A549 (cell line): ENCODE measurements around the gene ATP6V0A4. TPM values are rescaled to one million over a fixed set of nuclear protein-coding genes. Genes with fewer than 3 reads are reported as not detected.
A peak's percentile ranks its signal among the peaks of the same experiment; 100 is the strongest.
"Not testable (repeated sequence)": the region's sequence is repeated elsewhere in the genome, so short reads cannot be mapped to it uniquely, and the experiment has no call there.

Experiments
- ATAC-seq, 2 experiments: fragments of 200-7000 bp in 1 of 2; fragments of >200 bp in 1 of 2; cut with Nextera tagmentation in 1 of 2; cut with Tn5 transposase in 1 of 2; 3 replicates each; pipeline versions ENCODE4 v1.8.0 to v1.9.1; 2018 to 2020; ENCODE audit warnings: mild to moderate bottlenecking in 1 of 2, moderate library complexity in 1 of 2
- CTCF ChIA-PET: fragments of 300-600 bp; sonication (Branson Sonifier 250); formaldehyde crosslinking; extraction: SDS; loops from one replicate; lab custom pipeline; 2021; ENCODE audit warnings: antibody characterized with exemption, inconsistent platforms; lab: Yijun Ruan, JAX
- POLR2A ChIA-PET: fragments of 350-600 bp; formaldehyde crosslinking; extraction: SDS; loops from one replicate; lab custom pipeline; 2021; ENCODE audit warnings: antibody characterized with exemption, inconsistent platforms; lab: Yijun Ruan, JAX
- DNase-seq, 2 experiments: peaks; one replicate each; pipeline versions ENCODE4 v3.0.0 to v3.0.0-alpha.2; 2011 to 2016; ENCODE audit warnings: low read depth in 1 of 2, low spot score in 1 of 2
- FAIRE-seq: peaks from 2 replicates; lab custom pipeline; 2011; peaks lifted over from hg19 to GRCh38; lab: Jason Lieb, UNC
- H3K27ac ChIP-seq, 2 experiments: fragments of >200 bp; sonication (Bioruptor Twin); formaldehyde crosslinking; 3 replicates each; pipeline ENCODE4 v1.5.1; 2016 to 2017
- H3K4me1 ChIP-seq: fragments of >200 bp; sonication (Bioruptor Twin); formaldehyde crosslinking; 3 replicates; pipeline ENCODE4 v1.6.1; 2016
- H3K4me2 ChIP-seq: fragments of >200 bp; sonication (Bioruptor Twin); formaldehyde crosslinking; 3 replicates; pipeline ENCODE4 v1.6.1; 2016
- H3K4me3 ChIP-seq: fragments of >200 bp; sonication (Bioruptor Twin); formaldehyde crosslinking; 3 replicates; pipeline ENCODE4 v1.5.1; 2016
- H3K9me3 ChIP-seq: fragments of >200 bp; sonication (Bioruptor Twin); formaldehyde crosslinking; 3 replicates; pipeline ENCODE4 v1.6.1; 2016
- ATOH8 ChIP-seq: fragments of 250-450 bp; sonication (Bioruptor Pico); IDR thresholded peaks from 2 replicates; pipeline ENCODE4 v1.5.0; 2020; ENCODE audit warnings: low read depth, mild to moderate bottlenecking, moderate library complexity
- CBX2 ChIP-seq: fragments of 200-600 bp; sonication (generic); IDR thresholded peaks from 2 replicates; pipeline ENCODE4 v1.6.1; 2016; ENCODE audit warnings: low read depth, mild to moderate bottlenecking, borderline replicate concordance
- E2F6 ChIP-seq: IDR thresholded peaks from 2 replicates; pipeline ENCODE4 v1.6.1; 2012; ENCODE audit warnings: low read depth, borderline replicate concordance
- EHF ChIP-seq: fragments of 250-450 bp; sonication (Bioruptor Pico); IDR thresholded peaks from 2 replicates; pipeline ENCODE4 v1.5.0; 2020; ENCODE audit warnings: mild to moderate bottlenecking
- EHMT2 ChIP-seq: fragments of 200-600 bp; sonication (generic); IDR thresholded peaks from 2 replicates; pipeline ENCODE4 v1.6.1; 2016; ENCODE audit warnings: antibody characterized with exemption, low read depth, mild to moderate bottlenecking, moderate library complexity
- FOSB ChIP-seq: fragments of 250-450 bp; sonication (Bioruptor Pico); IDR thresholded peaks from 2 replicates; pipeline ENCODE4 v1.5.0; 2020; ENCODE audit warnings: mild to moderate bottlenecking, moderate library complexity
- HDAC2 ChIP-seq: fragments of 200-600 bp; sonication (generic); IDR thresholded peaks from 2 replicates; pipeline ENCODE4 v1.6.1; 2016
- HEYL ChIP-seq: fragments of 250-450 bp; sonication (Bioruptor Pico); IDR thresholded peaks from 2 replicates; pipeline ENCODE4 v1.8.0; 2021; ENCODE audit warnings: mild to moderate bottlenecking, moderate library complexity
- HOXA7 ChIP-seq: fragments of 250-450 bp; sonication (Bioruptor Pico); IDR thresholded peaks from 2 replicates; pipeline ENCODE4 v1.5.0; 2020; ENCODE audit warnings: mild to moderate bottlenecking, moderate library complexity
- JUNB ChIP-seq: fragments of >200 bp; sonication (Bioruptor Twin); formaldehyde crosslinking; IDR thresholded peaks from 2 replicates; pipeline ENCODE4 v1.6.1; 2016
- KDM1A ChIP-seq: fragments of 200-600 bp; sonication (generic); IDR thresholded peaks from 2 replicates; pipeline ENCODE4 v1.6.1; 2016; ENCODE audit warnings: low read depth, mild to moderate bottlenecking
- KDM5A ChIP-seq: fragments of 200-600 bp; sonication (generic); IDR thresholded peaks from 2 replicates; pipeline ENCODE4 v1.6.1; 2016; ENCODE audit warnings: antibody characterized with exemption, mild to moderate bottlenecking
- NFE2L2 ChIP-seq: fragments of 150-350 bp; conservative IDR thresholded peaks from 2 replicates; pipeline ENCODE4 v1.6.1; 2014; ENCODE audit warnings: low read length
- NPAS2 ChIP-seq: fragments of 250-450 bp; sonication (Bioruptor Pico); IDR thresholded peaks from 2 replicates; pipeline ENCODE4 v1.8.0; 2022; ENCODE audit warnings: mild to moderate bottlenecking, moderate library complexity, borderline replicate concordance
- PBX3 ChIP-seq: IDR thresholded peaks from 2 replicates; pipeline ENCODE4 v1.6.1; 2012
- POLR2A ChIP-seq: IDR thresholded peaks from 2 replicates; pipeline ENCODE4 v1.6.1; 2012; ENCODE audit warnings: mild to moderate bottlenecking, low read length
- RARB ChIP-seq: fragments of 250-450 bp; sonication (Bioruptor Pico); IDR thresholded peaks from 2 replicates; pipeline ENCODE4 v1.8.0; 2021; ENCODE audit warnings: mild to moderate bottlenecking, moderate library complexity
- REST ChIP-seq: fragments of 200-600 bp; sonication (generic); IDR thresholded peaks from 2 replicates; pipeline ENCODE4 v1.6.1; 2016; ENCODE audit warnings: antibody characterized with exemption, mild to moderate bottlenecking, moderate library complexity
- RFX5 ChIP-seq: fragments of 450-650 bp; IDR thresholded peaks from 2 replicates; pipeline ENCODE4 v1.7.1; 2014; ENCODE audit warnings: antibody characterized with exemption, mild to moderate bottlenecking, moderate library complexity
- RNF2 ChIP-seq: fragments of 200-600 bp; sonication (generic); IDR thresholded peaks from 2 replicates; pipeline ENCODE4 v1.6.1; 2016; ENCODE audit warnings: low read depth, mild to moderate bottlenecking, antibody characterized with exemption, moderate library complexity, borderline replicate concordance
- TP53 ChIP-seq: fragments of 250-450 bp; sonication (Bioruptor Pico); IDR thresholded peaks from 2 replicates; pipeline ENCODE4 v1.5.0; 2021; ENCODE audit warnings: mild to moderate bottlenecking, moderate library complexity
- ZNF302 ChIP-seq: fragments of 250-450 bp; sonication (Bioruptor Pico); IDR thresholded peaks from 2 replicates; pipeline ENCODE4 v1.9.0; 2021; ENCODE audit warnings: inconsistent platforms, mild to moderate bottlenecking, moderate library complexity
- WGBS: methylation state at CpG from one replicate; pipeline ENCODE4 v1.1.6; 2017; ENCODE audit errors: missing lambda C conversion rate; 5-methylcytosine and 5-hydroxymethylcytosine counted together
- polyA plus RNA-seq, 4 experiments: library from polyadenylated mRNA; depleted of rRNA in 3 of 4; stranded (reverse); fragments of >200 nt; fragmentation: RNase III in 1 of 4; extraction: RNeasy Plus Mini Kit Qiagen cat#74134 plus additional on column Dnase treatment in 1 of 4; gene quantifications; 2 replicates in 3 of 4; 3 replicates in 1 of 4; pipeline ENCODE4 v1.2.3, GENCODE V29; 2011 to 2017

ATP6V0A4 gene
- polyA plus RNA-seq, 2 of the 4 experiments (the other 2 are of a cell fraction): 0.09 to 0.25 TPM

- 61% methylated on average over 3 of the region's 3 CpGs for WGBS
- CTCF ChIA-PET: interaction anchor here (0.6 to 2.6 kb wide), 48 partner anchors 8 to 837 kb away, joined by 3 to 32 read pairs (median 4); partner anchors contain the start of genes AKR1D1 and CREB3L2
- Histone ChIP-seq H3K27ac (peak overlapping the region in 1 of 2 experiments; percentile 1; a peak in 1 of 6 replicates), H3K4me2 (no peak overlapping the region), H3K9me3 (no peaks in the 10 kb centered on the region), H3K4me3 (no peak overlapping the region), H3K4me1 (peaks cover 5% of the 10 kb centered on the region; the same call in 1 of the 3 replicates)
- ATAC-seq: no peak
- POLR2A ChIA-PET: interaction anchor here (1.0 kb wide), 1 partner anchor 577 kb away, joined by 5 read pairs; no protein-coding TSS in a partner anchor
- no peak for FAIRE-seq
- TF ChIP-seq POLR2A (no peak), ATOH8 (CRISPR knock-in tag) (no peak), EHMT2 (no peak), RARB (CRISPR knock-in tag) (no peak), CBX2 (no peak), NFE2L2 (no peak), KDM5A (no peak), RNF2 (no peak), EHF (CRISPR knock-in tag) (no peak), REST (no peak), HOXA7 (CRISPR knock-in tag) (no peak), JUNB (no peak), KDM1A (no peak), FOSB (CRISPR knock-in tag) (no peak), HEYL (CRISPR knock-in tag) (no peak), RFX5 (no peak), NPAS2 (CRISPR knock-in tag) (no peak), PBX3 (no peak), TP53 (CRISPR knock-in tag) (no peak)
- DNase-seq: no peak
These were observed 59.9 kb downstream of the ATP6V0A4 start for GRCh38 chr7:138738114-138738513.

- ATAC-seq: no peak
These were observed 62.6 kb downstream of the ATP6V0A4 start for GRCh38 chr7:138735399-138735798.

GRCh38 chr7:138731733-138732132 is 66.3 kb downstream of the ATP6V0A4 start:
- H3K27ac ChIP-seq, H3K9me3 ChIP-seq, H3K4me1 ChIP-seq, CTCF ChIA-PET, ATAC-seq, FAIRE-seq, H3K4me2 ChIP-seq, DNase-seq, POLR2A ChIA-PET, H3K4me3 ChIP-seq: not testable (repeated sequence)
- WGBS: 76% methylated on average over 5 of the region's 5 CpGs

More at GRCh38 chr7:138735399-138735798, 62.6 kb downstream of the ATP6V0A4 start:
- H3K9me3 ChIP-seq: no peaks in the 10 kb centered on the region
- ChIA-PET CTCF (interaction anchor here (0.6 to 1.1 kb wide), 2 partner anchors 131 to 596 kb away, joined by 3 read pairs; no protein-coding TSS in a partner anchor), POLR2A (no interaction called here)
- H3K4me2 ChIP-seq: no peak overlapping the region
- no peak for FAIRE-seq
- H3K4me3 ChIP-seq: no peak overlapping the region
- no peak for DNase-seq
- no peak for TF ChIP-seq KDM1A
- TF ChIP-seq TP53 (CRISPR knock-in tag): no peak
- TF ChIP-seq HDAC2: no peak
- no peak for TF ChIP-seq E2F6
- TF ChIP-seq ZNF302 (CRISPR knock-in tag): no peak
- H3K4me1 ChIP-seq: peaks cover 5% of the 10 kb centered on the region; the same call in 1 of the 3 replicates
- 20% methylated on average over 4 of the region's 6 CpGs for WGBS
- no peak overlapping the region for H3K27ac ChIP-seq
